Urothelium cell line (cell line): Measurements from ENCODE around the gene SH3RF2.

Experiments used
- DNase-seq: peaks from one replicate; pipeline ENCODE4 v3.0.0; 2011; ENCODE audit warnings: low spot score, mixed read lengths
- FAIRE-seq: peaks from 2 replicates; lab custom pipeline; 2011; peaks lifted over from hg19 to GRCh38; lab: Jason Lieb, UNC

SH3RF2 gene

DNA sequence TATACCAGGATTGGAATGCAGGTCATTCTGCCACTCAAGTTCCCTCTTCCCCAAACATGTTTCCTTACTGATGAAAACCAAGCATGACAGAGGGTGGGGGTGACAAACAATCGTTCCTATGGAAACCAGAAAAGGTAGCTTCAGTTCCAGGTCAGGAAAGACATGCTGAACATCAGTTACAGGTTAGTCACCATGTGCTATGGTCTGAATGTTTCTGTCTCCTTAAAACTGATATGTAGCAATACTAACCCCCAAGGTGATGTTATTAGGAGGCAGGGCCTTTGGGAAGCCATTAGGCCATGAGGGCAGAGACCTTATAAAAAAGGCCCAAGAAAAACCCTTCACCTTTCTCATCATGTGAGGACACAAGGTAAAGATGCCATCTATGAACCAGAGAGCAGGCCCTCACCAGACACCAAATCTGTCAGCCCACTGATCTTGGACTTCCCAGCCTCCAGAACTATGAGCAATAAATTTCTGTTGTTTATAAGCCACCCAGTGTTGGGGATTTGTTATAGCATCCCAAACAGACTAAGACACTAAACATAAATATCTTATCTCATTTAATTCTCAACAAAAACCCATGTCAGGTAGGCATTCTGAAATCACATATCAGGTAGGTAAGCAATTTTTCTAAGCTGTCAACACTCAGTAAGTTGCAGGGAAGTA is 15.7 kb upstream of the SH3RF2 start:
- FAIRE-seq = no peak
- DNase-seq = no peak

- no peak for FAIRE-seq
- DNase-seq = no peak
These were observed 15.2 kb upstream of the SH3RF2 start for GRCh38 chr5:145921211-145921610.

GRCh38 chr5:145922059-145922458 is 14.3 kb upstream of the SH3RF2 start:
- no peak for DNase-seq
- FAIRE-seq = no peak

DNA sequence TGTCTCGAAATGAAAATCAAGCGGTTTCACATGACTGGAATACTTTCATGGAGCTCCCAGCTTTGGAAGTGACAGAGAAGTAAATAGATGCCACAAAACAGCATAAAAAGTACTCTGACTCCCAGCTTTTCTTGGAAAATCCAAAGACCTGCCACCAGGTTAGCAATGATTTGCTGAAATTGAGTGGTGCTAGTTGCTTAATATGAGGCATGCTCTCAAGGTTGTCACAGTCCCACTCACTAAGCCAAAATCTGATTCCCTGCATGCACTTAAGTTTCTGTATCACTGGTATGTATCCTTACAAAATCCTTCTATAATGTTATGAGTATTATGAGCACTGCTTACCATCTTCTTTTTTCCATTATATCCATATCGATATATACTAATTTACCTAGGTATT is 13.0 kb upstream of the SH3RF2 start:
- FAIRE-seq (no peak), DNase-seq (no peak)

GRCh38 chr5:145924849-145925248 is 11.5 kb upstream of the SH3RF2 start:
- no peak for FAIRE-seq
- no peak for DNase-seq

DNA sequence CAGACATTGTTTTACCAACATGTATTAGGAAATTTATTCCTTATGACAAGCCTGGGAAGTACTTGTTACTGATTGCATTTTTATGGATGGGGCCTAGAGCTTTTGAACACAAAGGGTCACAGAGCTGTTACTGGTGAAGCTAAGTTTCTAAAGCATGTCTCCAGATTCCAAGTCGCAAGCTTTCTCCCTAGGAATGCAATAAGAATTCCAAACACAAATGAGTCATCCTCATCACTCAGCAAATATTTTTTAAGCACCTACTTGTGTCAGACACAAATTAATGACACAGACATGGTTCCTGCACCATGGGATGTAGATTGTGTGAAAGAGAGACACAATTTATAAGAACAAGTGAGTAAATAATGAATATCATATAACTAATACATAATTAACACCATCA is 11.0 kb upstream of the SH3RF2 start:
- peak; percentile 61 for DNase-seq
- FAIRE-seq = no peak

GRCh38 chr5:145925803-145926202 is 10.6 kb upstream of the SH3RF2 start:
- no peak for DNase-seq
- no peak for FAIRE-seq

DNA sequence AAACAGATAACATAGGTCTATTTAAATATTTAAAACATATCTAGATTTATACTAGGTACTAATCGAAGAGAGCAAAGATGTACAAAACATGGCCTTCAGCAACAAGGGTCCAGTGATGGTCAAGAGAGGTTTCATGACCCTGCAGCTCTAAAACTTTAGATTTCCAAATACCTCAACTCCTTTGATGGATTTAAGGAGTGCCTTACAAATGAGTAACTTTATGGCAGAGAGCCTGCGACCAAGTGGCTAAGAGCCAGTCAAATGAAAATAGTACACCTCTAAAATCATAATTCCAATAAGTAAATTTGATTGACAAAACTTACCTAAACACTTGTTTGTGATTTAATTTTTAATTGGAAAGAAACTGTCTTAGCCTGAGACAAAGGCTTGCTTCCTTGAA is 4.7 kb upstream of the SH3RF2 start:
- no peak for DNase-seq
- FAIRE-seq = no peak

DNA sequence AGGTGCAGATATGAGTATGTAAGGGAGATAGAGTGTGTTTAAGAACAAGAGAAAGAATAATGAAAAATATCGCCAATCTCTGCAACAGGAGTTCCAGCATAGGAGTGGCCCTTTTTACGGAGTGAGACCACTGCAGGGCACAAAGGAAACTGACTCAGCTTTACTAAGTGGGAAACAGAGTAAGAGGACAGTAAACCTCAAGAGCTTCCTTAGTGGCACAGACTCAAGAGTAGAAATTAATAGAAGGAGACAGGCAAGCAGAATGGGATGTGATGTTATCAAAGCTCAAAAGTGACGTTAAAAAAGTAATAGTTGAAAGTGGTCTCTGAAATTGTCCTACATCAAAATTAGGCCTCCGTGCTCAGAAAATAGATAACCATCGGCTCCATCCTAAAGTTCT is 2.1 kb upstream of the SH3RF2 start:
- FAIRE-seq (no peak), DNase-seq (no peak)

GRCh38 chr5:145937432-145938250 is 1.3 kb downstream of the SH3RF2 start:
- FAIRE-seq (peak; percentile 32), DNase-seq (peak; percentile 71)

DNA sequence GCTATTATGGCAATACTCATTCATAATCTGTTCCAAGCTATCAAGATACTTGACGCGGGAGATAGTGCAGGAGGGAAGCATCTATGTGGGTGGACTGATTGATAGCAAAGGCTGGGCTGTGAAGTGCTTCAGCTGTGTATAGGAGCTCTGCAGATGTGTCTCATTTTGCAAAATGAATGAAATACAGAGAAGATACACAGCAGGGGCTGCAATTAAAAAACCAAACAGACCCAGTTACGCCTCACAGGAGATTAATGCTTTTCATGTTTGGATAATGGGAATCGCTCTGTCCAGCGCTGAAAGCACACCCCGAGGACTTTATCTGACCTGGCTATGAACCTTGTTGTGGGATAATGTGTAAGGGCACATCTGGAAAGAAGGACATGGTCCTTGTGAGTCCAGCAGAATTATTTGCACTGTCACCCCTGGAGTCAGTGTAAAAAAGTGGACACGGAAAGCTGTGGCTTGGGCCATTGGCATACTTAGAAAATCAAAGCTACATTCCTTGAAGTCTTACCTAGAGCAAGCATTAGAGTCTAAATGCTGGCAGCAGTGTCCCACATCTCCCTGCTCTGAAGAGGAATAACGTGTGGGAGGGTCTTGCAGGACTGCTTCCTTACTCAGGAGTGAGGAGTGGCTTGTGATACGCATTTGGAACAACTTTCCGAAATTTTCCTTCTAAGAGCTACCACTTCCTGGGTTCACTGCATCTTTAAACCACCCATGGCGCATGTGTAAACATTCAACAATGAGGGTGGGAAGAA is 2.6 kb downstream of the SH3RF2 start:
- no peak for FAIRE-seq

GRCh38 chr5:145939540-145940065 is 3.2 kb downstream of the SH3RF2 start:
- no peak for FAIRE-seq
- no peak for DNase-seq

More for the DNA sequence above, 2.6 kb downstream of the SH3RF2 start:
- DNase-seq = peak; percentile 23

- FAIRE-seq (no peak), DNase-seq (no peak)
These were observed 4.7 kb downstream of the SH3RF2 start for GRCh38 chr5:145941096-145941447.

DNA sequence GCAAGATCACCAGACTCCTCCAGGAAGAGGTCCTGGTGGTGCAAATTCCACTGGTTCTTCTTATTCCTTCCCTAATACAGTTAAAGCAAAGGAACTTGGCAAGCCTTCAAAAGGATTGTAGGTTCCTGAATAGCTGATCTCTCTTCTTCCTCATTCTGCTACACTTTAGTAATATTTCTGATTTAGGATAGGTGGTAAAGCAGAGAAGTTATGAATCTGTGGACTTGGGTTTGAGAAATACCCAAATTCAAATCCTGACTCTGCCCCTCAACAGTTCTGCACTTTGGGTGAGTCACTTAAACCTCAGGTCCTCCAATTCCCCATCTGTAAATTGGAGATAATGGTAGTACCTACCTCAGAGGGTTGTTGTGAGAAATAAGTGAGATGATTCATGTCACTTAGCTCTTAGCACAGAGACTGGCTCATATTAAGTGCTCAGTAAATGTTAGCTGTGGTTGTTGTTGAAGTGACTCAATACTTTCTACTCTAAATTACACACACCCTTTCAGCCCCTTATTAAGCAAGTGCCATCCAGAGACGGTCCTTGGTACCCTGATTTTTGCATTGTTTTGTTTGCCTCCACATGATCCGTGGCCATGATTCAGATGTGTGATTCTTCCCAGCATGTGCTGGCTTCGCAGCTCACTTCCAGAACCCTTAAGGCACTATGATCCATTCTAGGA is 5.2 kb downstream of the SH3RF2 start:
- DNase-seq (no peak), FAIRE-seq (peak; percentile 17)

- FAIRE-seq = no peak
- DNase-seq = no peak
These were observed 5.8 kb downstream of the SH3RF2 start for GRCh38 chr5:145942201-145942600.

DNA sequence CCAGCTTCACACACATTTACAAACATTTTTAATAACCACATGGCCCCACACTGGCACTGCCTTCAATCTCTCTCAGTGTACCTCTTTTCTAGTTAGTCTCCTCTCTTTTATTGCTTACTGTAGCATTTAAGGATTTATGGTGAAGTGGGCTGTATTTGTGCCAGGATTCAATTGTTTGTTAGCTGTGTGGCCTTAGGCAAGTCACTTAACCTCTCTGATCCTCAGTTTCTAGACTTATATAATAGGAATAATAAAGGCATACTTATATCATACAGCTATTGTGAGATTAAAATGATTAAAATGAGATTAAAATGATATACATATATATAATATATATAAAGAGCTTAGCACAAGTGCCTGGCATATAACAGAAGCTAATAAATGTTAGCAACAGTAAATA is 6.4 kb downstream of the SH3RF2 start:
- DNase-seq (no peak), FAIRE-seq (no peak)

- no peak for FAIRE-seq
- no peak for DNase-seq
These were observed 7.3 kb downstream of the SH3RF2 start for GRCh38 chr5:145943674-145944121.

GRCh38 chr5:145944328-145944727 is 8.0 kb downstream of the SH3RF2 start:
- DNase-seq = no peak
- FAIRE-seq = no peak

DNA sequence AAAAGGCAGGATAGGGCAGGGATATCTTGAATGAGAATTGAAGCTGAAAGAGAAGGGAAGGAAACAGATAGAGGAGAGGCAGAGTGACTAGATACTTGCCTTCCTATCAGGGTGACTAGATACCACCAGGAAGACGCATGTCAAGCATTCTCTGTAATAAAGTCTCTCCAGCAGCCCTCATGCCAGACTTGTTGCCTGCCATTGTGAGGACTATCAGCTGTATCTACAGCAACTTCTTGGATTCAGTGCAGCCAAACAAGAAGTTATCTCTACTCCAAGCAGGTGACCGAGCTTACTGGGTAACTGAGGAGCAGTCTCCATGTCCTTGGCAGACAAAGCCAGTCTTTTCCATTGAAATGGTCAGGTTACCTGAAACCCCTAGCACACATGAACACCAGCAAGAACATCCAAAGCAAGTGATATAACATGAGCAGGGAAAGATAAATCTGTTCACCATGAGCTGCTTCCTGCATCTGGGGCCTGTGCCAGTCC is 9.3 kb downstream of the SH3RF2 start:
- DNase-seq (no peak), FAIRE-seq (peak; percentile 67)

DNA sequence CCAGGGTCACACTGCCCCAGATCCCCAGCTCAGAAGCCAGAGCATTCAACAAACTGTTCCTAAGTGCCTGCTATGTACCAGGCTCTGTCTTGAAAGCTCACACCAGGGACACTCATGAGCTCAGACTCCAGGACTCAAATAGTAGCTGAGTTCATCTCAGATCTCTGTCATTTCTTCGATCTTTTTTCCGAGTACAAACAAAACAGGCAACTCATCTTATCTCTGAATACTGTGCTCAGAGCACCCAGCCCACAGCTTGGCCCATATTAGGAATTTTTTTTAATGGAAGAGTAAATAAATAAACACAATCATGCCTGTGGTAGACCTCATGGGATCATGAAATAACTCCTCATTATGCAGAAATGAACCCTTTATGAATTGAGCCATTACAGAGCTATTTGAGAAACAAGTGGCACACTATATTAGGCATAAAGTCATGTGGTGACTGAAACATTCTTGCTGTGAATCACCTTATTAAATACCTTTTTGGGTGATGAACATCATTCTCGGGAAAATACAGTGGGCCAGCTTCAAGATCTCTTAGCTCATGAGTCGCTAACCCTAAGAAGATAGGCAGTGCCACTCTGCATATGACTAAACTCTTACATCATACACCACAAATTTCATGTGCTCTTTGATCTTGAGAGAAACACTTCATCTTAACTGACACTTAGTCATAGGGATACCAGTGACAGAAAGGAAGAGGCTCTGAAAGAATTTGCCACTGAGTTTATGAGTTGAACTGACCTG is 9.9 kb downstream of the SH3RF2 start:
- peak; percentile 77 for DNase-seq
- FAIRE-seq = peak; percentile 30
